Measurements from ENCODE around the gene PCDH12.

GRCh38 chr5:141944076-141944475 is 13.9 kb downstream of the PCDH12 start:
- no peak for TF ChIP-seq BCL11A (IDR thresholded peaks at IDR 0.05; ENCODE audit: low read depth, low read length)
- no peak for TF ChIP-seq EP300 (IDR thresholded peaks at IDR 0.05; ENCODE audit: borderline replicate concordance in 1 of 2, control insufficient read depth in 1 of 2, low read depth in 2 of 2, low read length in 2 of 2)
- TF ChIP-seq GABPA (IDR thresholded peaks at IDR 0.05; ENCODE audit: low read depth): no peak
- TF ChIP-seq BMI1 (IDR thresholded peaks at IDR 0.05; ENCODE audit: borderline replicate concordance): no peak
- TF ChIP-seq POLR2A (IDR thresholded peaks at IDR 0.05; ENCODE audit: low read depth, low read length): no peak
- no peak for TF ChIP-seq MEF2A (IDR thresholded peaks at IDR 0.05; ENCODE audit: insufficient read depth, low read depth, low read length)
- TF ChIP-seq, protein P1, sequence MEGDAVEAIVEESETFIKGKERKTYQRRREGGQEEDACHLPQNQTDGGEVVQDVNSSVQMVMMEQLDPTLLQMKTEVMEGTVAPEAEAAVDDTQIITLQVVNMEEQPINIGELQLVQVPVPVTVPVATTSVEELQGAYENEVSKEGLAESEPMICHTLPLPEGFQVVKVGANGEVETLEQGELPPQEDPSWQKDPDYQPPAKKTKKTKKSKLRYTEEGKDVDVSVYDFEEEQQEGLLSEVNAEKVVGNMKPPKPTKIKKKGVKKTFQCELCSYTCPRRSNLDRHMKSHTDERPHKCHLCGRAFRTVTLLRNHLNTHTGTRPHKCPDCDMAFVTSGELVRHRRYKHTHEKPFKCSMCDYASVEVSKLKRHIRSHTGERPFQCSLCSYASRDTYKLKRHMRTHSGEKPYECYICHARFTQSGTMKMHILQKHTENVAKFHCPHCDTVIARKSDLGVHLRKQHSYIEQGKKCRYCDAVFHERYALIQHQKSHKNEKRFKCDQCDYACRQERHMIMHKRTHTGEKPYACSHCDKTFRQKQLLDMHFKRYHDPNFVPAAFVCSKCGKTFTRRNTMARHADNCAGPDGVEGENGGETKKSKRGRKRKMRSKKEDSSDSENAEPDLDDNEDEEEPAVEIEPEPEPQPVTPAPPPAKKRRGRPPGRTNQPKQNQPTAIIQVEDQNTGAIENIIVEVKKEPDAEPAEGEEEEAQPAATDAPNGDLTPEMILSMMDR (IDR thresholded peaks at IDR 0.05 in 2 of 3, conservative IDR thresholded peaks at IDR 0.05 in 1 of 3; ENCODE audit: control insufficient read depth in 2 of 3, extremely low read depth in 1 of 3, insufficient read depth in 1 of 3, low read depth in 3 of 3, low read length in 3 of 3): no peak
- TF ChIP-seq EZH2 (IDR thresholded peaks at IDR 0.05; ENCODE audit: borderline replicate concordance, control insufficient read depth, low read depth, low read length): no peak
- TF ChIP-seq BHLHE40 (IDR thresholded peaks at IDR 0.05; ENCODE audit: borderline replicate concordance in 1 of 2, low read depth in 2 of 2, low read length in 1 of 2): no peak
- no peak for TF ChIP-seq CHD4 (IDR thresholded peaks at IDR 0.05)
